DOHH2 (cell line): ENCODE data around the gene ACBD5.

ENCODE experiments used
- H3F3A ChIP-seq: fragments of 200-600 bp; sonication (generic), shearing (Covaris generic); 2 replicates; pipeline ENCODE4 v1.6.0; 2016; ENCODE audit warnings: antibody characterized with exemption, mild to moderate bottlenecking; ENCODE audit not compliant: control insufficient read depth, insufficient read depth
- H3K27ac ChIP-seq: fragments of 200-600 bp; sonication (generic); 2 replicates; pipeline ENCODE4 v1.5.1; 2014; ENCODE audit warnings: low read depth, mild to moderate bottlenecking, low read length, moderate library complexity
- H3K27me3 ChIP-seq: fragments of 200-600 bp; sonication (generic); 2 replicates; pipeline ENCODE4 v1.6.1; 2014; ENCODE audit warnings: mild to moderate bottlenecking, low read length, mixed read lengths; ENCODE audit not compliant: control insufficient read depth
- H3K36me3 ChIP-seq: fragments of 200-600 bp; sonication (generic); 2 replicates; pipeline ENCODE4 v1.6.1; 2014; ENCODE audit warnings: mild to moderate bottlenecking, low read length, moderate library complexity, mixed read lengths; ENCODE audit not compliant: control insufficient read depth
- H3K4me1 ChIP-seq: fragments of 200-600 bp; sonication (generic); 2 replicates; pipeline ENCODE4 v1.6.1; 2014; ENCODE audit warnings: mild to moderate bottlenecking, low read length, mixed read lengths; ENCODE audit not compliant: control insufficient read depth
- H3K4me2 ChIP-seq: fragments of 200-600 bp; sonication (generic); 2 replicates; pipeline ENCODE4 v1.6.0; 2014; ENCODE audit warnings: mild to moderate bottlenecking, low read length, moderate library complexity
- H3K4me3 ChIP-seq: fragments of 200-600 bp; sonication (generic); 2 replicates; pipeline ENCODE4 v1.5.1; 2014; ENCODE audit warnings: mild to moderate bottlenecking, low read length, mixed read lengths
- H3K79me2 ChIP-seq: fragments of 200-600 bp; sonication (generic); 2 replicates; pipeline ENCODE4 v1.6.1; 2014; ENCODE audit warnings: mild to moderate bottlenecking, low read length, mixed read lengths; ENCODE audit not compliant: control insufficient read depth
- H3K9me2 ChIP-seq: fragments of 200-600 bp; sonication (generic); replicated peaks from 2 replicates; pipeline ENCODE4 v1.6.1; 2014; ENCODE audit warnings: mild to moderate bottlenecking, low read length, mixed read lengths; ENCODE audit not compliant: control insufficient read depth
- H3K9me3 ChIP-seq: fragments of 200-600 bp; sonication (generic); 2 replicates; pipeline ENCODE4 v1.6.1; 2014; ENCODE audit warnings: antibody characterized with exemption, low read length, mixed read lengths; ENCODE audit not compliant: control insufficient read depth, insufficient read depth
- H4K20me1 ChIP-seq: fragments of 200-600 bp; sonication (generic); 2 replicates; pipeline ENCODE4 v1.6.0; 2014; ENCODE audit warnings: low read depth, mild to moderate bottlenecking, antibody characterized with exemption, low read length, moderate library complexity; ENCODE audit not compliant: control insufficient read depth, insufficient read depth
- CTCF ChIP-seq: fragments of 200-600 bp; sonication (generic); IDR thresholded peaks from one replicate; pipeline ENCODE4 v1.5.1; 2014; ENCODE audit warnings: antibody characterized with exemption, mild to moderate bottlenecking, low read depth, low read length; ENCODE audit not compliant: poor library complexity, severe bottlenecking
- EZH2phosphoT487 ChIP-seq: fragments of 200-600 bp; sonication (generic); IDR thresholded peaks from 2 replicates; pipeline ENCODE4 v1.6.1; 2017; ENCODE audit warnings: borderline replicate concordance, mild to moderate bottlenecking, antibody characterized with exemption, low read length, moderate library complexity, mixed read lengths

The ACBD5 gene

GRCh38 chr10:27248215-27248614 lies 7.6 kb upstream of the ACBD5 start:
- H3F3A ChIP-seq, result 0 out of 2 replicates have a peak, but pooled peaks cover 4% of the 10 kb centered on the region
- no peaks in the 10 kb centered on the region for H3K9me2 ChIP-seq
- H3K79me2 ChIP-seq, result peaks cover 8% of the 10 kb centered on the region
- no peaks in the 10 kb centered on the region for H3K27me3 ChIP-seq
- H3K27ac ChIP-seq, result no peak overlapping the region
- TF ChIP-seq CTCF (no peak), EZH2phosphoT487 (no peak)
- no peaks in the 10 kb centered on the region for H3K9me3 ChIP-seq
- peaks cover 20% of the 10 kb centered on the region for H3K4me1 ChIP-seq
- no peak overlapping the region for H3K4me2 ChIP-seq
- no peaks in the 10 kb centered on the region for H3K36me3 ChIP-seq
- no peak overlapping the region for H3K4me3 ChIP-seq
- H4K20me1 ChIP-seq, result no peaks in the 10 kb centered on the region

GRCh38 chr10:27247441-27247840 lies 6.8 kb upstream of the ACBD5 start:
- no peak overlapping the region for H3K27ac ChIP-seq
- no peaks in the 10 kb centered on the region for H3K9me3 ChIP-seq
- peaks cover 16% of the 10 kb centered on the region for H3K4me1 ChIP-seq
- H4K20me1 ChIP-seq, result no peaks in the 10 kb centered on the region
- H3K36me3 ChIP-seq, result no peaks in the 10 kb centered on the region
- TF ChIP-seq CTCF (no peak), EZH2phosphoT487 (no peak)
- H3K27me3 ChIP-seq, result no peaks in the 10 kb centered on the region
- peaks cover 8% of the 10 kb centered on the region for H3F3A ChIP-seq
- no peak overlapping the region for H3K4me2 ChIP-seq
- peaks cover 11% of the 10 kb centered on the region for H3K79me2 ChIP-seq
- H3K9me2 ChIP-seq, result no peaks in the 10 kb centered on the region
- no peak overlapping the region for H3K4me3 ChIP-seq

- Histone ChIP-seq H3K4me3 (no peak overlapping the region), H3K9me3 (no peaks in the 10 kb centered on the region), H3K4me1 (peaks cover 13% of the 10 kb centered on the region), H3K79me2 (peaks cover 11% of the 10 kb centered on the region), H3K27me3 (no peaks in the 10 kb centered on the region), H3K27ac (no peak overlapping the region), H3K4me2 (no peak overlapping the region), H3F3A (peaks cover 12% of the 10 kb centered on the region), H3K9me2 (no peaks in the 10 kb centered on the region), H3K36me3 (no peaks in the 10 kb centered on the region), H4K20me1 (no peaks in the 10 kb centered on the region)
- no peak for TF ChIP-seq CTCF
Measured at GRCh38 chr10:27247006-27247405, 6.4 kb upstream of the ACBD5 start.

GRCh38 chr10:27245836-27246235 lies 5.2 kb upstream of the ACBD5 start:
- no peaks in the 10 kb centered on the region for H4K20me1 ChIP-seq
- H3K4me2 ChIP-seq, result no peak overlapping the region
- peaks cover 18% of the 10 kb centered on the region for H3K4me1 ChIP-seq
- H3K79me2 ChIP-seq, result peaks cover 14% of the 10 kb centered on the region
- no peak for TF ChIP-seq EZH2phosphoT487
- TF ChIP-seq CTCF, result no peak
- no peak overlapping the region for H3K27ac ChIP-seq
- H3K9me2 ChIP-seq, result no peaks in the 10 kb centered on the region
- H3F3A ChIP-seq, result peaks cover 15% of the 10 kb centered on the region
- H3K9me3 ChIP-seq, result no peaks in the 10 kb centered on the region
- no peaks in the 10 kb centered on the region for H3K36me3 ChIP-seq
- no peaks in the 10 kb centered on the region for H3K27me3 ChIP-seq
- H3K4me3 ChIP-seq, result no peak overlapping the region
